GM12878 (cell line): Measurements from ENCODE around the gene ITGAL. TPM values are rescaled to one million over a fixed set of nuclear protein-coding genes. Genes with fewer than 3 reads are reported as not detected.

Source experiments
- CBX3 ChIP-seq: fragments of 200-600 bp; sonication (generic); IDR thresholded peaks from 2 replicates; pipeline ENCODE4 v1.6.1; 2016; ENCODE audit warnings: low read depth, borderline replicate concordance
- FOS ChIP-seq: IDR thresholded peaks from 3 replicates; pipeline ENCODE4 v1.6.1; 2011; ENCODE audit warnings: borderline replicate concordance; ENCODE audit not compliant: insufficient read length; ENCODE audit errors: extremely low read depth
- HDAC2 ChIP-seq: fragments of 200-600 bp; sonication (generic); IDR thresholded peaks from 2 replicates; pipeline ENCODE4 v1.6.1; 2017
- NFYB ChIP-seq: IDR thresholded peaks from 2 replicates; pipeline ENCODE4 v1.6.1; 2011; ENCODE audit warnings: low read depth, mild to moderate bottlenecking, low read length, improper control_type of control experiment, moderate library complexity; ENCODE audit not compliant: insufficient read depth
- POLR2A ChIP-seq: IDR thresholded peaks from 2 replicates; pipeline ENCODE4 v1.6.1; 2011; ENCODE audit warnings: low read depth, mild to moderate bottlenecking, low read length
- RB1 ChIP-seq: fragments of 450-650 bp; formaldehyde crosslinking; IDR thresholded peaks from 2 replicates; pipeline ENCODE4 v1.6.1; 2017; ENCODE audit warnings: mild to moderate bottlenecking, borderline replicate concordance
- SIN3A ChIP-seq: IDR thresholded peaks from 2 replicates; pipeline ENCODE4 v1.6.1; 2012; ENCODE audit warnings: low read depth, low read length, improper control_type of control experiment
- ZNF217 ChIP-seq: fragments of 450-650 bp; IDR thresholded peaks from 2 replicates; pipeline ENCODE4 v1.6.1; 2017; ENCODE audit warnings: antibody characterized with exemption, mild to moderate bottlenecking
- polyA plus RNA-seq, 11 experiments: library from polyadenylated mRNA; depleted of rRNA in 4 of 11; unstranded in 6 of 11; stranded (reverse) in 5 of 11; fragments of >200 nt; fragmentation: Nextera tagmentation in 4 of 11; fragmentation: Illumina TruSeq in 1 of 11; extraction: Ambion mirVana in 4 of 11; extraction: Trizol in 1 of 11; gene quantifications; 1 replicate in 1 of 11; 2 replicates in 10 of 11; pipeline versions ENCODE4 v1.2.1 to v1.2.3, GENCODE V29; 2011 to 2016; ENCODE audit warnings: inconsistent platforms in 2 of 11, missing spikeins in 2 of 11, low read depth in 1 of 11
- total RNA-seq, 4 experiments: library from RNA; depleted of rRNA in 3 of 4; stranded (reverse); fragments of >200 nt in 3 of 4; fragmentation: Illumina TruSeq in 1 of 4; extraction: Trizol in 1 of 4; gene quantifications; 2 replicates each; pipeline versions ENCODE4 v1.2.1 to v1.2.3, GENCODE V29; 2013 to 2021
- TF ChIP-seq, protein P1 (sequence below): fragments of 450-650 bp; IDR thresholded peaks from 2 replicates; pipeline ENCODE4 v1.6.1; 2017; ENCODE audit warnings: antibody characterized with exemption, mild to moderate bottlenecking, moderate library complexity
- TF ChIP-seq, protein P2 (sequence below): fragments of 450-650 bp; IDR thresholded peaks from 2 replicates; pipeline ENCODE4 v1.6.1; 2016; ENCODE audit warnings: mild to moderate bottlenecking
- TF ChIP-seq, protein P3 (sequence below): fragments of 450-650 bp; IDR thresholded peaks from 2 replicates; pipeline ENCODE4 v1.6.1; 2016; ENCODE audit warnings: mild to moderate bottlenecking, moderate library complexity, borderline replicate concordance
- TF ChIP-seq, protein P4 (sequence below): fragments of 450-650 bp; formaldehyde crosslinking; IDR thresholded peaks from 2 replicates; pipeline ENCODE4 v1.5.0; 2022; ENCODE audit warnings: mild to moderate bottlenecking, missing genetic modification characterization
- TF ChIP-seq, protein P5 (sequence below): fragments of 450-650 bp; IDR thresholded peaks from 2 replicates; pipeline ENCODE4 v1.6.1; 2014; ENCODE audit warnings: mild to moderate bottlenecking
- TF ChIP-seq, protein P6 (sequence below), 3 experiments: IDR thresholded peaks in 2 of 3; conservative IDR thresholded peaks in 1 of 3; 2 replicates each; pipeline ENCODE4 v1.5.1; 2011; ENCODE audit warnings: low read depth in 3 of 3, low read length in 3 of 3, mild to moderate bottlenecking in 3 of 3, control low read depth in 2 of 3, moderate library complexity in 2 of 3, inconsistent platforms in 1 of 3, mixed read lengths in 1 of 3; ENCODE audit not compliant: control insufficient read depth in 2 of 3, insufficient read depth in 1 of 3; ENCODE audit errors: extremely low read depth in 1 of 3

Gene ITGAL
- total and polyA plus RNA-seq, 10 of the 15 experiments (the other 5 are each of a cell fraction or from before 2014, with no cell fraction given) = 10.7 to 170 (median 96.9) TPM

DNA sequence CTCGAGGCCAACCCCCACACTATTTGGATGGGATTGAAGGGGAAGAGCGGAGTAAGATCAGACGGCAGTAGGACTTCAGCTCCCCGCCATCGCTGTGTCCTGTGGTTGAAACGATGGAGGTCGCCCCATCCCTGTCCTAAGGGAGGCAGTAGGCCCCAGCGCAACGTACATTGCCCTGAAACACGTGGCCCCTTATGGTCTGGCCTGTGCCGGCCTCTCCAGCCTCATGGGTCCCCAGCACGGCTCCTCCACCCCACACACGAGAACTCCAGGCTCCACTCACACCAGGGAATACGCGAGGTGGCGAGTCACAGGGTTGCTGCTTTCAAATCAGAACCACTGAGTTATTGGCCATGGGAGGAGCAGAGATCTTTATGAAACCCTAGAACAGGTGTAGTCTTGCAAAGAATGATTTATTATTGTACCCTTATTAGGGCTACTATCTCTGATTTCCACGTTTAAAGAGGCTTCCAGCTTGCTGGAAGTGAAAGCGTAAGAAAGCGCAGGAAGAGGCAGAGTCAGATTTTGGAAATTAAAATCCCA is 42.0 kb upstream of the ITGAL start (continued):
- TF ChIP-seq, protein P1, sequence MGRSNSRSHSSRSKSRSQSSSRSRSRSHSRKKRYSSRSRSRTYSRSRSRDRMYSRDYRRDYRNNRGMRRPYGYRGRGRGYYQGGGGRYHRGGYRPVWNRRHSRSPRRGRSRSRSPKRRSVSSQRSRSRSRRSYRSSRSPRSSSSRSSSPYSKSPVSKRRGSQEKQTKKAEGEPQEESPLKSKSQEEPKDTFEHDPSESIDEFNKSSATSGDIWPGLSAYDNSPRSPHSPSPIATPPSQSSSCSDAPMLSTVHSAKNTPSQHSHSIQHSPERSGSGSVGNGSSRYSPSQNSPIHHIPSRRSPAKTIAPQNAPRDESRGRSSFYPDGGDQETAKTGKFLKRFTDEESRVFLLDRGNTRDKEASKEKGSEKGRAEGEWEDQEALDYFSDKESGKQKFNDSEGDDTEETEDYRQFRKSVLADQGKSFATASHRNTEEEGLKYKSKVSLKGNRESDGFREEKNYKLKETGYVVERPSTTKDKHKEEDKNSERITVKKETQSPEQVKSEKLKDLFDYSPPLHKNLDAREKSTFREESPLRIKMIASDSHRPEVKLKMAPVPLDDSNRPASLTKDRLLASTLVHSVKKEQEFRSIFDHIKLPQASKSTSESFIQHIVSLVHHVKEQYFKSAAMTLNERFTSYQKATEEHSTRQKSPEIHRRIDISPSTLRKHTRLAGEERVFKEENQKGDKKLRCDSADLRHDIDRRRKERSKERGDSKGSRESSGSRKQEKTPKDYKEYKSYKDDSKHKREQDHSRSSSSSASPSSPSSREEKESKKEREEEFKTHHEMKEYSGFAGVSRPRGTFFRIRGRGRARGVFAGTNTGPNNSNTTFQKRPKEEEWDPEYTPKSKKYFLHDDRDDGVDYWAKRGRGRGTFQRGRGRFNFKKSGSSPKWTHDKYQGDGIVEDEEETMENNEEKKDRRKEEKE = no peak
- TF ChIP-seq CBX3 = no peak
- TF ChIP-seq FOS = no peak
- no peak for TF ChIP-seq RB1
- TF ChIP-seq ZNF217 = peak; percentile 28; the same call in 1 of the 2 replicates
- TF ChIP-seq, protein P2, sequence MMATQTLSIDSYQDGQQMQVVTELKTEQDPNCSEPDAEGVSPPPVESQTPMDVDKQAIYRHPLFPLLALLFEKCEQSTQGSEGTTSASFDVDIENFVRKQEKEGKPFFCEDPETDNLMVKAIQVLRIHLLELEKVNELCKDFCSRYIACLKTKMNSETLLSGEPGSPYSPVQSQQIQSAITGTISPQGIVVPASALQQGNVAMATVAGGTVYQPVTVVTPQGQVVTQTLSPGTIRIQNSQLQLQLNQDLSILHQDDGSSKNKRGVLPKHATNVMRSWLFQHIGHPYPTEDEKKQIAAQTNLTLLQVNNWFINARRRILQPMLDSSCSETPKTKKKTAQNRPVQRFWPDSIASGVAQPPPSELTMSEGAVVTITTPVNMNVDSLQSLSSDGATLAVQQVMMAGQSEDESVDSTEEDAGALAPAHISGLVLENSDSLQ = no peak
- TF ChIP-seq, protein P3, sequence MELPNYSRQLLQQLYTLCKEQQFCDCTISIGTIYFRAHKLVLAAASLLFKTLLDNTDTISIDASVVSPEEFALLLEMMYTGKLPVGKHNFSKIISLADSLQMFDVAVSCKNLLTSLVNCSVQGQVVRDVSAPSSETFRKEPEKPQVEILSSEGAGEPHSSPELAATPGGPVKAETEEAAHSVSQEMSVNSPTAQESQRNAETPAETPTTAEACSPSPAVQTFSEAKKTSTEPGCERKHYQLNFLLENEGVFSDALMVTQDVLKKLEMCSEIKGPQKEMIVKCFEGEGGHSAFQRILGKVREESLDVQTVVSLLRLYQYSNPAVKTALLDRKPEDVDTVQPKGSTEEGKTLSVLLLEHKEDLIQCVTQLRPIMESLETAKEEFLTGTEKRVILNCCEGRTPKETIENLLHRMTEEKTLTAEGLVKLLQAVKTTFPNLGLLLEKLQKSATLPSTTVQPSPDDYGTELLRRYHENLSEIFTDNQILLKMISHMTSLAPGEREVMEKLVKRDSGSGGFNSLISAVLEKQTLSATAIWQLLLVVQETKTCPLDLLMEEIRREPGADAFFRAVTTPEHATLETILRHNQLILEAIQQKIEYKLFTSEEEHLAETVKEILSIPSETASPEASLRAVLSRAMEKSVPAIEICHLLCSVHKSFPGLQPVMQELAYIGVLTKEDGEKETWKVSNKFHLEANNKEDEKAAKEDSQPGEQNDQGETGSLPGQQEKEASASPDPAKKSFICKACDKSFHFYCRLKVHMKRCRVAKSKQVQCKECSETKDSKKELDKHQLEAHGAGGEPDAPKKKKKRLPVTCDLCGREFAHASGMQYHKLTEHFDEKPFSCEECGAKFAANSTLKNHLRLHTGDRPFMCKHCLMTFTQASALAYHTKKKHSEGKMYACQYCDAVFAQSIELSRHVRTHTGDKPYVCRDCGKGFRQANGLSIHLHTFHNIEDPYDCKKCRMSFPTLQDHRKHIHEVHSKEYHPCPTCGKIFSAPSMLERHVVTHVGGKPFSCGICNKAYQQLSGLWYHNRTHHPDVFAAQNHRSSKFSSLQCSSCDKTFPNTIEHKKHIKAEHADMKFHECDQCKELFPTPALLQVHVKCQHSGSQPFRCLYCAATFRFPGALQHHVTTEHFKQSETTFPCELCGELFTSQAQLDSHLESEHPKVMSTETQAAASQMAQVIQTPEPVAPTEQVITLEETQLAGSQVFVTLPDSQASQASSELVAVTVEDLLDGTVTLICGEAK = no peak
- no peak for TF ChIP-seq POLR2A
- TF ChIP-seq, protein P4, sequence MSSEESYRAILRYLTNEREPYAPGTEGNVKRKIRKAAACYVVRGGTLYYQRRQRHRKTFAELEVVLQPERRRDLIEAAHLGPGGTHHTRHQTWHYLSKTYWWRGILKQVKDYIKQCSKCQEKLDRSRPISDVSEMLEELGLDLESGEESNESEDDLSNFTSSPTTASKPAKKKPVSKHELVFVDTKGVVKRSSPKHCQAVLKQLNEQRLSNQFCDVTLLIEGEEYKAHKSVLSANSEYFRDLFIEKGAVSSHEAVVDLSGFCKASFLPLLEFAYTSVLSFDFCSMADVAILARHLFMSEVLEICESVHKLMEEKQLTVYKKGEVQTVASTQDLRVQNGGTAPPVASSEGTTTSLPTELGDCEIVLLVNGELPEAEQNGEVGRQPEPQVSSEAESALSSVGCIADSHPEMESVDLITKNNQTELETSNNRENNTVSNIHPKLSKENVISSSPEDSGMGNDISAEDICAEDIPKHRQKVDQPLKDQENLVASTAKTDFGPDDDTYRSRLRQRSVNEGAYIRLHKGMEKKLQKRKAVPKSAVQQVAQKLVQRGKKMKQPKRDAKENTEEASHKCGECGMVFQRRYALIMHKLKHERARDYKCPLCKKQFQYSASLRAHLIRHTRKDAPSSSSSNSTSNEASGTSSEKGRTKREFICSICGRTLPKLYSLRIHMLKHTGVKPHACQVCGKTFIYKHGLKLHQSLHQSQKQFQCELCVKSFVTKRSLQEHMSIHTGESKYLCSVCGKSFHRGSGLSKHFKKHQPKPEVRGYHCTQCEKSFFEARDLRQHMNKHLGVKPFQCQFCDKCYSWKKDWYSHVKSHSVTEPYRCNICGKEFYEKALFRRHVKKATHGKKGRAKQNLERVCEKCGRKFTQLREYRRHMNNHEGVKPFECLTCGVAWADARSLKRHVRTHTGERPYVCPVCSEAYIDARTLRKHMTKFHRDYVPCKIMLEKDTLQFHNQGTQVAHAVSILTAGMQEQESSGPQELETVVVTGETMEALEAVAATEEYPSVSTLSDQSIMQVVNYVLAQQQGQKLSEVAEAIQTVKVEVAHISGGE (CRISPR knock-in tag) = no peak
- TF ChIP-seq, protein P5, sequence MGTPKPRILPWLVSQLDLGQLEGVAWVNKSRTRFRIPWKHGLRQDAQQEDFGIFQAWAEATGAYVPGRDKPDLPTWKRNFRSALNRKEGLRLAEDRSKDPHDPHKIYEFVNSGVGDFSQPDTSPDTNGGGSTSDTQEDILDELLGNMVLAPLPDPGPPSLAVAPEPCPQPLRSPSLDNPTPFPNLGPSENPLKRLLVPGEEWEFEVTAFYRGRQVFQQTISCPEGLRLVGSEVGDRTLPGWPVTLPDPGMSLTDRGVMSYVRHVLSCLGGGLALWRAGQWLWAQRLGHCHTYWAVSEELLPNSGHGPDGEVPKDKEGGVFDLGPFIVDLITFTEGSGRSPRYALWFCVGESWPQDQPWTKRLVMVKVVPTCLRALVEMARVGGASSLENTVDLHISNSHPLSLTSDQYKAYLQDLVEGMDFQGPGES = no peak
- TF ChIP-seq, protein P6, sequence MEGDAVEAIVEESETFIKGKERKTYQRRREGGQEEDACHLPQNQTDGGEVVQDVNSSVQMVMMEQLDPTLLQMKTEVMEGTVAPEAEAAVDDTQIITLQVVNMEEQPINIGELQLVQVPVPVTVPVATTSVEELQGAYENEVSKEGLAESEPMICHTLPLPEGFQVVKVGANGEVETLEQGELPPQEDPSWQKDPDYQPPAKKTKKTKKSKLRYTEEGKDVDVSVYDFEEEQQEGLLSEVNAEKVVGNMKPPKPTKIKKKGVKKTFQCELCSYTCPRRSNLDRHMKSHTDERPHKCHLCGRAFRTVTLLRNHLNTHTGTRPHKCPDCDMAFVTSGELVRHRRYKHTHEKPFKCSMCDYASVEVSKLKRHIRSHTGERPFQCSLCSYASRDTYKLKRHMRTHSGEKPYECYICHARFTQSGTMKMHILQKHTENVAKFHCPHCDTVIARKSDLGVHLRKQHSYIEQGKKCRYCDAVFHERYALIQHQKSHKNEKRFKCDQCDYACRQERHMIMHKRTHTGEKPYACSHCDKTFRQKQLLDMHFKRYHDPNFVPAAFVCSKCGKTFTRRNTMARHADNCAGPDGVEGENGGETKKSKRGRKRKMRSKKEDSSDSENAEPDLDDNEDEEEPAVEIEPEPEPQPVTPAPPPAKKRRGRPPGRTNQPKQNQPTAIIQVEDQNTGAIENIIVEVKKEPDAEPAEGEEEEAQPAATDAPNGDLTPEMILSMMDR (IDR thresholded peaks at IDR 0.05 in 2 of 3, conservative IDR thresholded peaks at IDR 0.05 in 1 of 3; ENCODE audit: control insufficient read depth in 2 of 3, extremely low read depth in 1 of 3, insufficient read depth in 1 of 3, low read depth in 3 of 3, low read length in 3 of 3) = peak in 1 of 3 experiments; percentile 22; a peak in 1 of 6 replicates
- TF ChIP-seq HDAC2 = 0 out of 2 replicates have a peak, but pooled peaks have one; percentile 34
- no peak for TF ChIP-seq SIN3A
- TF ChIP-seq NFYB = no peak
